ENCODE results near the gene SPEG.

SPEG gene

GRCh38 chr2:219527076-219527394 is 92.4 kb downstream of the SPEG start:
- H3K27ac ChIP-seq: no peak overlapping the region
- no peak for TF ChIP-seq CTCF (conservative IDR thresholded peaks at IDR 0.05)
- TF ChIP-seq ZFX (IDR thresholded peaks at IDR 0.05): no peak

- no peak overlapping the region for H3K27ac ChIP-seq
- TF ChIP-seq ZFX (IDR thresholded peaks at IDR 0.05) (no peak), CTCF (conservative IDR thresholded peaks at IDR 0.05) (no peak)
Measured at GRCh38 chr2:219527472-219527871, 92.8 kb downstream of the SPEG start.

GRCh38 chr2:219530048-219530963 is 95.7 kb downstream of the SPEG start:
- H3K27ac ChIP-seq: no peak overlapping the region
- TF ChIP-seq ZFX (IDR thresholded peaks at IDR 0.05): no peak
- TF ChIP-seq CTCF (conservative IDR thresholded peaks at IDR 0.05): peak; percentile 92

GRCh38 chr2:219531639-219532377 is 97.2 kb downstream of the SPEG start:
- no peak overlapping the region for H3K27ac ChIP-seq
- no peak for TF ChIP-seq CTCF (conservative IDR thresholded peaks at IDR 0.05)
- no peak for TF ChIP-seq ZFX (IDR thresholded peaks at IDR 0.05)

DNA sequence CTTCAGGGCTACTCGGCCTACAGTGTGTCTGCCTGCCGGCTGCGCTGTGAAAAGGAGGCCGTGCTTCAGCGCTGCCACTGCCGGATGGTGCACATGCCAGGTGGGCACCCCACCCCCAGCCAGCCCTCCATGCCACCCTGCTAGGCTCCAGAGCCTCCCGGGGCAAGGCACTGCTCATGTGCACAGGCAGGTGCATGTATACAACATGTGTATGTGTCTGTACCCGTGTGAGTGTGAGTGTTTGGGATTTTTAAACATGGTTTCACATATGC is 97.7 kb downstream of the SPEG start:
- H3K27ac ChIP-seq: no peak overlapping the region
- TF ChIP-seq CTCF (conservative IDR thresholded peaks at IDR 0.05) (no peak), ZFX (IDR thresholded peaks at IDR 0.05) (no peak)

GRCh38 chr2:219533930-219534661 is 99.5 kb downstream of the SPEG start:
- TF ChIP-seq CTCF (conservative IDR thresholded peaks at IDR 0.05): no peak
- TF ChIP-seq ZFX (IDR thresholded peaks at IDR 0.05): no peak
- no peak overlapping the region for H3K27ac ChIP-seq

- no peak overlapping the region for H3K27ac ChIP-seq
- TF ChIP-seq ZFX (IDR thresholded peaks at IDR 0.05) (no peak), CTCF (conservative IDR thresholded peaks at IDR 0.05) (no peak)
Measured at GRCh38 chr2:219536425-219536824, 101.8 kb downstream of the SPEG start.

Data from C4-2B (cell line).